ENCODE measurements around the gene CHMP4B. TPM values are rescaled to one million over a fixed set of nuclear protein-coding genes. Genes with fewer than 3 reads are reported as not detected.

The CHMP4B gene
- total and polyA plus RNA-seq, 12 donors: 87.5 to 246 (median 103) TPM

GRCh38 chr20:33833333-33833732 lies 22.2 kb downstream of the CHMP4B start:
- intact Hi-C loops (cut with DNase I): no loop called here
- peaks cover 0 to 17% (median 0%) of the 10 kb centered on the region in 9 donors for H3K36me3 ChIP-seq
- H3K4me1 ChIP-seq: peaks cover 24 to 94% (median 85%) of the 10 kb centered on the region in 9 donors
- H3K4me3 ChIP-seq: no peak overlapping the region
- 2 to 10% methylated on average over 1 of the region's 1 CpG for WGBS, 2 donors
- H3K27ac ChIP-seq: peak overlapping the region in 5 of 10 donors; percentile 1 to 34 (median 15)
- ATAC-seq (peak in 1 of 8 donors; percentile 4), DNase-seq (no peak)
- H3K27me3 ChIP-seq: no peaks in the 10 kb centered on the region
- TF ChIP-seq, protein P1, sequence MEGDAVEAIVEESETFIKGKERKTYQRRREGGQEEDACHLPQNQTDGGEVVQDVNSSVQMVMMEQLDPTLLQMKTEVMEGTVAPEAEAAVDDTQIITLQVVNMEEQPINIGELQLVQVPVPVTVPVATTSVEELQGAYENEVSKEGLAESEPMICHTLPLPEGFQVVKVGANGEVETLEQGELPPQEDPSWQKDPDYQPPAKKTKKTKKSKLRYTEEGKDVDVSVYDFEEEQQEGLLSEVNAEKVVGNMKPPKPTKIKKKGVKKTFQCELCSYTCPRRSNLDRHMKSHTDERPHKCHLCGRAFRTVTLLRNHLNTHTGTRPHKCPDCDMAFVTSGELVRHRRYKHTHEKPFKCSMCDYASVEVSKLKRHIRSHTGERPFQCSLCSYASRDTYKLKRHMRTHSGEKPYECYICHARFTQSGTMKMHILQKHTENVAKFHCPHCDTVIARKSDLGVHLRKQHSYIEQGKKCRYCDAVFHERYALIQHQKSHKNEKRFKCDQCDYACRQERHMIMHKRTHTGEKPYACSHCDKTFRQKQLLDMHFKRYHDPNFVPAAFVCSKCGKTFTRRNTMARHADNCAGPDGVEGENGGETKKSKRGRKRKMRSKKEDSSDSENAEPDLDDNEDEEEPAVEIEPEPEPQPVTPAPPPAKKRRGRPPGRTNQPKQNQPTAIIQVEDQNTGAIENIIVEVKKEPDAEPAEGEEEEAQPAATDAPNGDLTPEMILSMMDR (IDR thresholded peaks at IDR 0.05): no peak
- H3K9me3 ChIP-seq: no peaks in the 10 kb centered on the region

DNA sequence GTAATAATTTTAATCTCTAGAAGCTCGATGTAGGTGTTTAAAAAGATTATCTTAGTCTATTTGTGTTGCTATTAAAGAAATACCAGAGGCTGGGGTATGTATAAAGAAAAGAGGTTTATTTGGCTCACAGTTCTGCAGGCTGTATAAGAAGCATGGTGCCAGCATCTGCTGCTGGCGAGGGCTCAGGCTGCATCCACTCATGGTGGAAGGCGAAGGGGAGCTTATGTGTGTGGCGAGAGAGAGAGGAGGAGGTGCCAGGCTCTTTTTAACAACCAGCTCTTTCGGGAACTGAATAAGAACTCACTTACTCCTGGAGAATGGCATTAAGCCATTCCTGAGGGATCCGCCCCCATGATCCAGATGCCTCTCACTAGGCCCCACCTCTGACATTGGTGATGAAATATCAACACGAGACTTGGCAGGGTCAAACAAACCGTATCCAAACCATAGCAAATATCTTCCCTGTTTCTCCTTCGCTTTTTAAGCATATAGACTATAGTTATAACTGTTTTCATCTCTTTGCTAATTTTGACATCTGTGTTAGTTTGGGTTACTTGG lies 24.5 kb downstream of the CHMP4B start:
- WGBS, 2 donors: 75 to 78% methylated on average over 9 of the region's 9 CpGs
- Histone ChIP-seq H3K4me1 (peaks cover 24 to 94% (median 85%) of the 10 kb centered on the region in 9 donors), H3K36me3 (peaks cover 0 to 17% (median 0%) of the 10 kb centered on the region in 9 donors), H3K9me3 (no peaks in the 10 kb centered on the region), H3K27ac (no peak overlapping the region), H3K4me3 (no peak overlapping the region), H3K27me3 (no peaks in the 10 kb centered on the region)
- TF ChIP-seq, protein P1 (IDR thresholded peaks at IDR 0.05): no peak
- ATAC-seq (peak in 1 of 8 donors; percentile 26), DNase-seq (no peak)
- intact Hi-C loops (cut with DNase I): no loop called here

- DNase-seq: no peak
- H3K27ac ChIP-seq: no peak overlapping the region
- H3K27me3 ChIP-seq: no peaks in the 10 kb centered on the region
- no peak overlapping the region for H3K4me3 ChIP-seq
- intact Hi-C loops (cut with DNase I): no loop called here
- no peaks in the 10 kb centered on the region for H3K9me3 ChIP-seq
- no peak for ATAC-seq
- H3K36me3 ChIP-seq: peaks cover 0 to 14% (median 0%) of the 10 kb centered on the region in 9 donors
- WGBS, 2 donors: 73 to 75% methylated on average over 2 of the region's 2 CpGs
- peaks cover 26 to 94% (median 86%) of the 10 kb centered on the region in 9 donors for H3K4me1 ChIP-seq
- TF ChIP-seq, protein P1 (IDR thresholded peaks at IDR 0.05): no peak
Observed at GRCh38 chr20:33836277-33836676, 25.1 kb downstream of the CHMP4B start.

DNA sequence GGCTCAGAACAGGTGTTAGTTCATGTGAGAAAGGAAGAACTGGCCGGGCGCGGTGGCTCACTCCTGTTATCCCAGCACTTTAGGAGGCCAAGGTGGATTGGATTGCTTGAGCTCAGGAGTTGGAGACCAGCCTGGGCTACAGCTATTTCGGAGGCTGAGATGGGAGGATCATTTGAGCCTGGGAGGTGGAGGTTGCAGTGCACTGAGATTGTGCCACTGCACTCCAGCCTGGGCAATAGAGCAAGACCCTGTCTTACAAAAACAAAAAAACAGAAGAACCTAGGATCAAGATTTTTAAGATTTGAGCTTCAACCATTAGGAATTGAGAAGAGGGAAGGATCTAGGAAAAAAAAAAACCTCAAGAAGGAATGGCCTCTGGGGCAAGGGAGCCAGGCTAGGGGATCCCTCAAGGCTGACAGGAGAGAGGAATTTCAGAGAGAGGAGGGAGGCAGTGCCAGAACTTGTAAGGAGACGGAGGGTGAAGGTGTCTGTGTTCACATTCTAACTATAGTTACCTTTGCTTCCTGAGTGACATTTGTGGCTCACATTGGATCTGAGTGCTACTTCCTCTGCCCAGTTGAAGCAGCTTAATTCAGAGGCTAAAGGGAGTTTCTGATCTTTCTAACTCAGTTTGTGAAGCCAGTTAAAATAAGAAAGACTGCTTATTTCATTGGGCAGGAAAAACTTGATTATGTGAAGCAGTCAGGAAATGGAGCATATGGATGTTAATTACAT lies 26.1 kb downstream of the CHMP4B start:
- no peak for DNase-seq
- H3K9me3 ChIP-seq: no peaks in the 10 kb centered on the region
- no peak overlapping the region for H3K4me3 ChIP-seq
- peaks cover 0 to 13% (median 0%) of the 10 kb centered on the region in 9 donors for H3K36me3 ChIP-seq
- TF ChIP-seq, protein P1 (IDR thresholded peaks at IDR 0.05): no peak
- H3K27ac ChIP-seq: peak overlapping the region in 1 of 10 donors; percentile 6
- H3K4me1 ChIP-seq: peaks cover 31 to 94% (median 89%) of the 10 kb centered on the region in 9 donors
- ATAC-seq: no peak
- intact Hi-C loops (cut with DNase I): no loop called here
- 84 to 87% methylated on average over 5 of the region's 5 CpGs for WGBS, 2 donors
- H3K27me3 ChIP-seq: no peaks in the 10 kb centered on the region

All from heart right ventricle (tissue), 16 donors.